ENCODE results near the gene DGKH.

DGKH gene

DNA sequence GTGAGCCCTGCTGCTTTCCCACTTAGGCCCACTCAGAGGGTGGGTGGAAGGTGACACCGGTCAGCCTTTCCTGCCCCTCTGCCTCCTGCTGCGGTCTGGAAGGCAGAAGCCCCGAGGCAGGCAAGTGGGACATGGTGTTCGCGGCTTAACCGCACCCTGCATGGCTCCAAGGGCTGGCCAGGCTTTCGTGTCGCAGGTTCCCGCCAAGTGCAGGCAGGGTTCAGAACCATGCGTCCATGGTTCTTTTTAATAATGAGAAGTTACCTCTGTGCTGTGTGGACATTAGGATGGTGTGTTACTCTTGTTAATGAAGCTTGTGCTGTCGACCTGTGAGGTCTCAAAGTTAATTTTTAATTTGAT is 986 bp downstream of the DGKH start:
- DNase-seq (ENCODE audit: low read depth): no peak
- TF ChIP-seq, protein P1, sequence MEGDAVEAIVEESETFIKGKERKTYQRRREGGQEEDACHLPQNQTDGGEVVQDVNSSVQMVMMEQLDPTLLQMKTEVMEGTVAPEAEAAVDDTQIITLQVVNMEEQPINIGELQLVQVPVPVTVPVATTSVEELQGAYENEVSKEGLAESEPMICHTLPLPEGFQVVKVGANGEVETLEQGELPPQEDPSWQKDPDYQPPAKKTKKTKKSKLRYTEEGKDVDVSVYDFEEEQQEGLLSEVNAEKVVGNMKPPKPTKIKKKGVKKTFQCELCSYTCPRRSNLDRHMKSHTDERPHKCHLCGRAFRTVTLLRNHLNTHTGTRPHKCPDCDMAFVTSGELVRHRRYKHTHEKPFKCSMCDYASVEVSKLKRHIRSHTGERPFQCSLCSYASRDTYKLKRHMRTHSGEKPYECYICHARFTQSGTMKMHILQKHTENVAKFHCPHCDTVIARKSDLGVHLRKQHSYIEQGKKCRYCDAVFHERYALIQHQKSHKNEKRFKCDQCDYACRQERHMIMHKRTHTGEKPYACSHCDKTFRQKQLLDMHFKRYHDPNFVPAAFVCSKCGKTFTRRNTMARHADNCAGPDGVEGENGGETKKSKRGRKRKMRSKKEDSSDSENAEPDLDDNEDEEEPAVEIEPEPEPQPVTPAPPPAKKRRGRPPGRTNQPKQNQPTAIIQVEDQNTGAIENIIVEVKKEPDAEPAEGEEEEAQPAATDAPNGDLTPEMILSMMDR (conservative IDR thresholded peaks at IDR 0.05; ENCODE audit: low read depth, low read length): no peak

DNA sequence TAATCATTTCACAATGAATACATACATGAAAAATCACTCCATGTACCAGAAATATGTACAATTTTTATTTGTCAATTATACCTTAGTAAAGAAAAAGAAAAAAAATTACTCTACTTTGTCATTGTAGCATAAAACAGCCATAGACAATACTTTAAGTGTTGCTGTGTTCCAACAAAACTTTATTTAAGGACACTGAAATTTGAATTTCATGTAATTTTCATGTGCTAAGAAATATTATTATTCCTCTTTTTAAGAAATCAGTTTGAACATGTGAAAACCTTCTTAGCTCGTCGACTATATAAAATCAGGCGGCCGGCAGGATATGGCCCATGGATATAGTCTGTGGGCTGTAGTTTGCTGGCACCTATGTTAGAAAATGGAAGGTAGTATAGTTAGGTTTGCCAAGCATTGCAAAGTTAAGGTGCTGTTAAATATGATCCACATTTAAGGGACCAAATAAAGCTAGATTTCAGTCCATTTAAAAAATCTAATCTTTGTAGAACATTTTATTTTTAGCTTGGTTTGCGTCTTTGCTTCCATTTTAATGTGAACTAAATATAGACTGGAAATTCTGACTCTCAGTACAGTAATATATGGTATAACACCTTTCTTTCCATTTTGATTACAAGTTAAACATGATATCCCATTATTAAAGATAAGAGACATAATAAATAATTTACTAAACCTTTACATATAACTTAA is 6.5 kb downstream of the DGKH start:
- H3K4me3 ChIP-seq (ENCODE audit: low read depth, low read length): no peak overlapping the region
- no peak for DNase-seq (ENCODE audit: low read depth)
- TF ChIP-seq, protein P1 (conservative IDR thresholded peaks at IDR 0.05; ENCODE audit: low read depth, low read length): no peak

More for the DNA sequence above, 986 bp downstream of the DGKH start:
- peak overlapping the region; percentile 85 for H3K4me3 ChIP-seq (ENCODE audit: low read depth, low read length)

DNA sequence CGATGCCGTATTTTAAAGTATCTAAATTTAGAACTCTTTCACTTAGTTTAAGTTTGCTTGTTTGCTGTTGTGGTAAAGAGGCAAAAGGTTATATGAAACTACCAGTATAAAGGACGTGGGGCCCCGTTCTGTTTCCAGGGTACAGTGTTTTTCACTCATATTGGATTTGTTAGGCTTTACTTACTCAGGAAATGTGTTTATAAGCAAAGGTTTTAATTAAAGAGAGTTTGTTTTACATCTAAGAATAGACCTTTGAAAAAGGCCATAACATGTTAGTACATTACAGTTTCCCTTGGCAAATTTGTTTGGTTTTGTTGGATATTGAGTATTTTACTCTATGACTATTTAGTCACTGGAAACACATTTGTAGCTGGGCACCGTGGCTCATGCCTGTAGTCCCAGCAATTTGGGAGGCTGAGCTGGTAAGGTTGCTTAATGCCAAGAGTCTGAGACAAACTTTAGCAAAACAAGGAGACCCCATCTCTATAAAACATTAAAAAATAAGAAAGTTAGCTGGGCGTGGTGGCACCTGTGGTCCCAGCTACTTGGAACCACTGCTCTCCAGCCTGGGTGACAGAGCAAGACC is 7.1 kb downstream of the DGKH start:
- no peak overlapping the region for H3K4me3 ChIP-seq (ENCODE audit: low read depth, low read length)
- no peak for DNase-seq (ENCODE audit: low read depth)
- TF ChIP-seq, protein P1 (conservative IDR thresholded peaks at IDR 0.05; ENCODE audit: low read depth, low read length): no peak

DNA sequence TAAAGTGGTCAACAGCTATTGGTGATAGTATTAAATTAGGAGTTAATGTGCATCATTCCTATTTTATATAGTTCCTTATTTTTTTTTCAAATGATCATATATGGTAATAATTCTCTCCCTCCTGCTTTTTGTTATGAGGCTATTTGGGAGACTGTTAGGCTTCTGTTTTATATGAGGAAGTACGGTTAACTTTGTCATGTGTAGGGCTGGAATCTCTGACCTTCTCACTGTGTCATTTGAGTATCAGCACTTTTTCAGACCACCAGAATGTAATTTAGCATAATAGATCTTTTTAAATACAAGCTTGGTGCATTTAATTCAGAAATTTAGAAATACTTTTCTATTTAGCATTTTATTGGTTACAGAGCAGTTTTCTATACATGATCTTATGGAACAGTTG is 7.7 kb downstream of the DGKH start:
- no peak overlapping the region for H3K4me3 ChIP-seq (ENCODE audit: low read depth, low read length)
- DNase-seq (ENCODE audit: low read depth): no peak
- TF ChIP-seq, protein P1 (conservative IDR thresholded peaks at IDR 0.05; ENCODE audit: low read depth, low read length): no peak

DNA sequence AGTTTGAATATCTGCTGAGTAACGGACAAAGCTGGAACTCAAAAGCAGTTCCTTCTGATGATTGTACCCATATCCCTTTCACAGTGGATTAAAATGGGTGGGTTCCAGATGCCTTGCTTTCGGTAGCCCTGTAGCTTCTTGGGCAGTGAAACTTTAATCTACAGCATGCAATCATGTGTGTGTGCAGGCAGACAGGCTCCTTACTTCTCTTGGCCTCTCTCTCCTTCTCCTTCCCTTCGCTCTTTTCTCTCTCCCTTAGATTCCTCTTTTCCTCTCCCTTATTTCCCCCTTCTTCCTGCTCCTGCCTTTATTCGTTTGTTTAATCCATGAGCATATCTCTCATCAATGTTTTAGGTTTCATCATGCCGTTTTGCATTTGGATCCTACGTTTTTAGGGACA is 8.1 kb downstream of the DGKH start:
- TF ChIP-seq, protein P1 (conservative IDR thresholded peaks at IDR 0.05; ENCODE audit: low read depth, low read length): no peak
- H3K4me3 ChIP-seq (ENCODE audit: low read depth, low read length): no peak overlapping the region

DNA sequence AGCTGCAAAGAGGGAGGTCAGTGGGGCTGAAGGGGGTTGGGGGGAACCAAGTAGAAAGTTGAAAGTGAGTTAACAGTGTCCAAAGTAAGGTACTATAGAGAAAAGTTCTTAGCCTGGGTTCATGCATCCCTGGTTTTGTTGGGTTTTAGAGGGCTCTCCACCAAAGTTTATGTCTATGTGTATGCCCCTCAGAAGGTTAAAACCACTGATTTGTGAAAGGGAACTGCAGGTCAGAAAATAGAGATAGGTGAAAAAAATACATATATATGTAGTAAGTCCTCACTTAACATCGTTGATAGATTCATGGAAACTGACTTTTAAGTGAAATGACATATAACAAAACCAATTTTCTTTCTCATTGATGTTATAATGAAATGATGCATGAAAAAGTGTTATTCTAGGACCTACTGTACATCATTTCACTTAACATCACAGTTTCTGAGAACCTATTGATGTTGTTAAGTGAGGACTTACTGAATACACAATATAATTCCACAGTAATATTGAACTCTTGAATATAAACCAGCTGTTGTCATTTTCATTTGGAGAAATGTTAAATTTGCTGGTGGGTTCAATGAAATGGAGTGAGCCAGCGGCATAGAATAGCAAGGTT is 9.6 kb downstream of the DGKH start:
- TF ChIP-seq, protein P1 (conservative IDR thresholded peaks at IDR 0.05; ENCODE audit: low read depth, low read length): no peak

More for the DNA sequence above, 8.1 kb downstream of the DGKH start:
- no peak for DNase-seq (ENCODE audit: low read depth)

More for the DNA sequence above, 9.6 kb downstream of the DGKH start:
- H3K4me3 ChIP-seq (ENCODE audit: low read depth, low read length): no peak overlapping the region
- DNase-seq (ENCODE audit: low read depth): no peak

Data from choroid plexus epithelial cell (primary cell).